ENCODE measurements around the gene KCNN3.

The KCNN3 gene

DNA sequence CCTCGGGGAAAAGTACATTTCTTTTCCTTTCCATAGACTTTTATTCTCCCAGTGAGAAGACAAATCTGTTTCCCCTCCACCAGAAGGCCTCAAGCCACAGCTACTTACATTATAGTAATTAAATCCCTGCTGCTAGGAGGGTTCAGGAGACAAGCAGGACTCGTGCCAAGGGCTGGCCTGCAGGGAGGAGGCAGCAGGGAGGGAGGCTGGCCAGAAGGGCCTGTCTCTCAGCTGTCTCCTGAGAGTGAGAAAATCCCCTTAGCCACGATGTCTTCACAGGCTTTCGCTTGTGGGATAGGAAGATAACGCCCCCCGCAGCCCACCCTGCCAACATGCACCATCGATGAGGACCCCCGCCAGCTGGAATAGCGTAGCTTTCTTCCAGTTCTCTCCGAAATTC lies 14.0 kb downstream of the KCNN3 start:
- no peak for DNase-seq (ENCODE audit: low read depth in 1 of 2, low spot score in 1 of 2)
- no peak overlapping the region for H3K27ac ChIP-seq (replicated peaks)

DNA sequence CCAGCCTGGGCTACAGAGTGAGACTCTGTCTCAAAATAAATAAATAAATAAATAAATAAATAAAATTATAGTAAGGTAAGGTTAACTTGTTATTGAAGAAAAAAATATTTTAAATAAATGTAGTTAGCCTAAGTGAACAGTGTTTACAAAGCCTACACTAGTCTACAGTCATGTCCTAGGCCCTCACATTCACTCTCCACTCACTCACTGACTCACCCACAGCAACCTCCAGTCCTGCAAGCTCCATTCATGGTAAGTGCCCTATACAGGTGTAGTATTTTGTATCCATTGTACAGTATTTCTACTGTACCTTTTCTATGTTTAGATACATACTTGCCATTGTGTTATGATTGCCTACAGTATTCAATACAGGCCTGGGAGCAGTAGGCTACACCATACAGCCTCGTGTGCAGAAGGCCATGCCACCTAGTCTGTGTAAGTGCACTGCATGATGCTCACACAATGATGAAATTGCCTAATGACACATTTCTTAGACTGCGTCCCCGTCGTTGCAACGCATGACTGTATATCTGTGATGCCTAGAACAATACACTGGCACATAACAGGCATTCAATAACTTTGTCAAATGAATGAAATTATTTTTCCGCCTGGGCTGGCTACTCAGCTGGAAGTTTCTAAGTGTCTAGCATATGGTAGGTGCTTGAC lies 14.8 kb downstream of the KCNN3 start:
- TF ChIP-seq POLR2AphosphoS5 (IDR thresholded peaks at IDR 0.05; ENCODE audit: low read depth) (no peak), CTCF (IDR thresholded peaks at IDR 0.05; ENCODE audit: insufficient read depth, low read length) (no peak), SPI1 (IDR thresholded peaks at IDR 0.05; ENCODE audit: borderline replicate concordance, low read depth) (no peak), GABPA (IDR thresholded peaks at IDR 0.05; ENCODE audit: low read depth) (no peak)
- TF ChIP-seq, protein P1, sequence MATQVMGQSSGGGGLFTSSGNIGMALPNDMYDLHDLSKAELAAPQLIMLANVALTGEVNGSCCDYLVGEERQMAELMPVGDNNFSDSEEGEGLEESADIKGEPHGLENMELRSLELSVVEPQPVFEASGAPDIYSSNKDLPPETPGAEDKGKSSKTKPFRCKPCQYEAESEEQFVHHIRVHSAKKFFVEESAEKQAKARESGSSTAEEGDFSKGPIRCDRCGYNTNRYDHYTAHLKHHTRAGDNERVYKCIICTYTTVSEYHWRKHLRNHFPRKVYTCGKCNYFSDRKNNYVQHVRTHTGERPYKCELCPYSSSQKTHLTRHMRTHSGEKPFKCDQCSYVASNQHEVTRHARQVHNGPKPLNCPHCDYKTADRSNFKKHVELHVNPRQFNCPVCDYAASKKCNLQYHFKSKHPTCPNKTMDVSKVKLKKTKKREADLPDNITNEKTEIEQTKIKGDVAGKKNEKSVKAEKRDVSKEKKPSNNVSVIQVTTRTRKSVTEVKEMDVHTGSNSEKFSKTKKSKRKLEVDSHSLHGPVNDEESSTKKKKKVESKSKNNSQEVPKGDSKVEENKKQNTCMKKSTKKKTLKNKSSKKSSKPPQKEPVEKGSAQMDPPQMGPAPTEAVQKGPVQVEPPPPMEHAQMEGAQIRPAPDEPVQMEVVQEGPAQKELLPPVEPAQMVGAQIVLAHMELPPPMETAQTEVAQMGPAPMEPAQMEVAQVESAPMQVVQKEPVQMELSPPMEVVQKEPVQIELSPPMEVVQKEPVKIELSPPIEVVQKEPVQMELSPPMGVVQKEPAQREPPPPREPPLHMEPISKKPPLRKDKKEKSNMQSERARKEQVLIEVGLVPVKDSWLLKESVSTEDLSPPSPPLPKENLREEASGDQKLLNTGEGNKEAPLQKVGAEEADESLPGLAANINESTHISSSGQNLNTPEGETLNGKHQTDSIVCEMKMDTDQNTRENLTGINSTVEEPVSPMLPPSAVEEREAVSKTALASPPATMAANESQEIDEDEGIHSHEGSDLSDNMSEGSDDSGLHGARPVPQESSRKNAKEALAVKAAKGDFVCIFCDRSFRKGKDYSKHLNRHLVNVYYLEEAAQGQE (IDR thresholded peaks at IDR 0.05; ENCODE audit: insufficient replicate concordance, low read depth) = no peak
- no peak overlapping the region for H3K4me3 ChIP-seq (replicated peaks; ENCODE audit: insufficient read depth, low read length)
- DNase-seq (ENCODE audit: low read depth in 1 of 2, low spot score in 1 of 2) = no peak

More for the DNA sequence above, 14.0 kb downstream of the KCNN3 start:
- Histone ChIP-seq H3K27me3 (ENCODE audit: insufficient read depth, poor library complexity, severe bottlenecking) (no peaks in the 10 kb centered on the region), H3K4me3 (replicated peaks; ENCODE audit: insufficient read depth, low read length) (no peak overlapping the region)
- TF ChIP-seq GABPA (IDR thresholded peaks at IDR 0.05; ENCODE audit: low read depth) (no peak), SPI1 (IDR thresholded peaks at IDR 0.05; ENCODE audit: borderline replicate concordance, low read depth) (no peak), POLR2AphosphoS5 (IDR thresholded peaks at IDR 0.05; ENCODE audit: low read depth) (no peak), CTCF (IDR thresholded peaks at IDR 0.05; ENCODE audit: insufficient read depth, low read length) (no peak)
- TF ChIP-seq, protein P1 (IDR thresholded peaks at IDR 0.05; ENCODE audit: insufficient replicate concordance, low read depth) = no peak

DNA sequence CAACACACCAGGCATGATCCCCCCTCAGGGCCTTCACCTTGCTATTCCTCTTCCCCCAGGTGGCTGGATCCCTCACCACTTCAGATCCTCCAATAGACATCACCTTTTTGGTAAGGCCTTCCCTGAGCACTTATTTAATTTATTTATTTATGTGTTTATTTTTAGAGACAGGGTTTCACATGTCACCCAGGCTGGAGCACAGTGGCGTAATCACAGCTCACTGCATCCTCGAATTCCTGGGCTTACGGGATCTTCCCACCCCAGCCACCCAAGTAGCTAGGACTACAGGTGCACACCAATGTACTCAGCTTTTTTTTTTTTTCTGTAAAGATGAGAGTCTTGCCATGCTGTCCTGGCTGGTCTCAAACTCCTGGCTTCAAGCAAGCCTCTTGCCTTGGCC lies 17.2 kb downstream of the KCNN3 start:
- H3K27ac ChIP-seq (replicated peaks) = no peak overlapping the region
- DNase-seq (ENCODE audit: low read depth in 1 of 2, low spot score in 1 of 2) = no peak
- TF ChIP-seq CTCF (IDR thresholded peaks at IDR 0.05; ENCODE audit: insufficient read depth, low read length) = no peak
- no peak for TF ChIP-seq SPI1 (IDR thresholded peaks at IDR 0.05; ENCODE audit: borderline replicate concordance, low read depth)
- TF ChIP-seq, protein P1 (IDR thresholded peaks at IDR 0.05; ENCODE audit: insufficient replicate concordance, low read depth) = no peak
- TF ChIP-seq GABPA (IDR thresholded peaks at IDR 0.05; ENCODE audit: low read depth) = no peak
- TF ChIP-seq POLR2AphosphoS5 (IDR thresholded peaks at IDR 0.05; ENCODE audit: low read depth) = no peak
- H3K27me3 ChIP-seq (ENCODE audit: insufficient read depth, poor library complexity, severe bottlenecking) = no peaks in the 10 kb centered on the region
- no peak overlapping the region for H3K4me3 ChIP-seq (replicated peaks; ENCODE audit: insufficient read depth, low read length)

More for the DNA sequence above, 14.8 kb downstream of the KCNN3 start:
- Histone ChIP-seq H3K27ac (replicated peaks) (no peak overlapping the region), H3K27me3 (ENCODE audit: insufficient read depth, poor library complexity, severe bottlenecking) (no peaks in the 10 kb centered on the region)
